NCI-H526 treated with DMSO at 0.1 percent for 48 hours (cell line): ENCODE results near the gene TNS3.

Experiments used
- DNase-seq: peaks from one replicate; lab custom pipeline; 2025; lab: John Stamatoyannopoulos, UW

The TNS3 gene

GRCh38 chr7:47485640-47486435 lies 96.1 kb downstream of the TNS3 start:
- DNase-seq: no peak

- DNase-seq: no peak
Observed at GRCh38 chr7:47484923-47485639, 96.8 kb downstream of the TNS3 start.

GRCh38 chr7:47484457-47484856 lies 97.5 kb downstream of the TNS3 start:
- no peak for DNase-seq

- DNase-seq: no peak
Observed at GRCh38 chr7:47483604-47484273, 98.2 kb downstream of the TNS3 start.

GRCh38 chr7:47482013-47482875 lies 99.7 kb downstream of the TNS3 start:
- DNase-seq: no peak

GRCh38 chr7:47481541-47482012 lies 100.3 kb downstream of the TNS3 start:
- DNase-seq: no peak

- no peak for DNase-seq
Observed at GRCh38 chr7:47480576-47481538, 101.1 kb downstream of the TNS3 start.

- DNase-seq: no peak
Observed at GRCh38 chr7:47479821-47480575, 101.9 kb downstream of the TNS3 start.

- no peak for DNase-seq
Observed at GRCh38 chr7:47478926-47479711, 102.8 kb downstream of the TNS3 start.

- DNase-seq: no peak
Observed at GRCh38 chr7:47478017-47478344, 103.9 kb downstream of the TNS3 start.

- DNase-seq: no peak
Observed at GRCh38 chr7:47477191-47478016, 104.5 kb downstream of the TNS3 start.

GRCh38 chr7:47475880-47476227 lies 106.1 kb downstream of the TNS3 start:
- no peak for DNase-seq

GRCh38 chr7:47474937-47475879 lies 106.7 kb downstream of the TNS3 start:
- no peak for DNase-seq

- no peak for DNase-seq
Observed at GRCh38 chr7:47474211-47474936, 107.5 kb downstream of the TNS3 start.

GRCh38 chr7:47473499-47474210 lies 108.3 kb downstream of the TNS3 start:
- no peak for DNase-seq
